Activated CD4-positive, alpha-beta T cell treated with anti-CD3 and anti-CD28 coated beads for 1 hour (primary cell): ENCODE results near the gene JPH2.

ENCODE experiments used
- DNase-seq: peaks from one replicate; pipeline ENCODE4 v3.0.0-alpha.2; 2020

The JPH2 gene

DNA sequence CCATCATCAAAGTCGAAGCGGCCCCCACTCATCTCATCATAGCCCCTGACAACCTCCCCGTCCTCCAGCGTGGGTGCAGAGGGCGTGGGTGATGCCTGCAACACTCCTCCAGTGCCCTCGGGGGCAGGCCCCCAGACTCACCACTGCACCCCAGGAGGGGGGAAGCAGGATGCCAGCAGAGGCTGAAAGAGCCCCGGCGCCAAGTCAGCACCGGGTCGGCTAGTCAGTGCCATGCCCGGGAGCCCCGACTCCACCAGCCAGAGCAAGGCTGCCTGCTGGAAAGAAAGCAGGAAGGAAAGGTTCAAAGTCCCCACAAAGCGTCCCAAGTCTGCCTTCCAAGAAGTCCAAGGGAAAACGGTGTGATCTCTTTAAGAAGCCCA is 324 bp downstream of the JPH2 start:
- no peak for DNase-seq

DNA sequence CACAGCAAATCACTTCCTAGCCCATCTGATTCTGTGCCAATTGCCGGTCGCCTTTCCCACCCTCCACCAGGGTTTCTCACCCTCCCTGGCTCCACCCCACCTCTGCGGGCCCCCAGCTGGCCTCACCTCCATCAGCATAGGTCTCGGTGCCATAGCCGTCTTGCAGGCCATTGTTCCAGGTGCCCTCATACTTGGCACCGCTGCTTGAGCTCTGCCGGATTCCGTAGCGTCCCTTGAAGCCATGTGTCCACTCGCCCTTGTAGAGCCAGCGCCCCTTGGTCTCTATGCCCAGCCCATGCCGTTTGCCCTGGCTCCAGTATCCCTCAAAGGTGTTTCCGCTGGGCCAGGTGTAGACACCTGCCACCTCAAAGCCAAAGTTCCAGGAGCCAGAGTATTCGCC is 787 bp downstream of the JPH2 start:
- DNase-seq = no peak

GRCh38 chr20:44185574-44185973 is 1.4 kb downstream of the JPH2 start:
- DNase-seq = no peak

DNA sequence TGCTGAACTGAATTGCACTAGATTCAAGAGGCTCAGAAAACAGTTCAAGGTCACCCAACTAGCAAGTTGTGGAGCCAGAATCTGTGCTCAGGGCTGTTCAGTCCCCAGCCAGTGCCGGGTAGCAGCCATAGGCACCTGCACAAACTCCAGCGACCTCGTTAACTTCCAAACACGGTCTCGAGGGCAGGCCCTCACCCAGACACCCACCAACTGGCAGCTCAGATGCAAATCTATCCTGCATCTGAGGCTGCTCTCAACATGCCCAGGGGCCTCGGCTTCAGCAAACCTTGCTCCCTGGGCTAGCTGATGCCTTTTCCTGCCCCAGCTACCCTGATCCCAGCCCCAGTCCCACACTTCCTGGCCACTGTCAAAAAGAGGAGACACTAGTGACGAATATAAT is 3.7 kb downstream of the JPH2 start:
- no peak for DNase-seq

GRCh38 chr20:44182863-44183262 is 4.1 kb downstream of the JPH2 start:
- DNase-seq = no peak

- no peak for DNase-seq
These were observed 4.7 kb downstream of the JPH2 start for GRCh38 chr20:44182135-44182765.

DNA sequence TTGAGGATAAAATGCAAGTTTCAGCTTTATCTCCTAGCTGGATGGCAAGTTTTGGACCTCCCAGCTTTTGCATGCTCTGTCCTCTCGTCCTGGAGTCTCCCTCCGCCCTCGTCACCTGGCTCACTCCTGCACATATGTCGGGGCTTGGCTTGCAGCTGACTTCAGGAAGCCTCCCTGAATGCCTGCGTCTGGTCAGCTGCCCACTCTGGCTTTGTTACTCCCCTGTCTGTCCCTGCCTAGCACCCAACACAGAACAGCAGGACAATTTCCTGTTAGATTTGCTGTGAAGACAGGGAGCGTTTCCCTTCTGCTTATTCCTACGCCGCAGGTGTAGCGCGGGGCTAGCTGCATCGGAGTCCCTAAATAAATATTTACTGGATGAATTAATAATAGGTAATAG is 5.4 kb downstream of the JPH2 start:
- no peak for DNase-seq

- no peak for DNase-seq
These were observed 6.2 kb downstream of the JPH2 start for GRCh38 chr20:44180814-44181213.

DNA sequence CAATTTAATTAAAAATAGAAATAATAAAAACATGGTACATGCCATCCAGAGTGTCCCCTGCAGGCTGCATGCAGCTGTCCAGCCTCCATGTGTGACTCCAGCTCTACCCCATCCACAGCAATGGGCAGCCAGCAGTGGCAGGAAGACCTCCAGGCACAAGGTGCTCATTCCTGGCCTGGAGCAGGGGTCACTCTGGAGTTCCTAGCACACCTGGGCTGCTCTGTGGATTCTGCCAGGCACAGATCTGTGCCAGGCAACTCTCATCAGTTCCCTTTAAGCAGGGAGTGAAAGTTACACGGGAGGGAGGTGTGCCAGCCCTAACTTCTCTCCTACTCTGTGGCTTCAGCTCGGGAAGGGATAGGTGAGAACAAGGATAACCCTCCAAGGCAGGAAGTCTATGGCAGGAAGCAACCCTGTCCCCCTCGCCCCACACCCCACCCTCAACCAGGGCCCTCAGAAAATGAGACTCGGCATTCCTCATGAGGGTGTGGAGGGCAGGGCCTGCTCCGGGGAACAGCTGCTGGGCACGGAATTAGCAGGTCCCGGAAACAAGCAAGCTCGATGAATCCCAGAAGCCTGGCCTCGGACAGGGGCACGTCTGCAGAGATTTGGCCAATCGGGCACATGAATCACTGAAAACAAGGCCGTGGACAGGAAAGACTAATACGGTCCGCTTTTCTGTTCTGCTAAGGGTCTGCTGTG is 10.0 kb downstream of the JPH2 start:
- no peak for DNase-seq

- no peak for DNase-seq
These were observed 11.8 kb downstream of the JPH2 start for GRCh38 chr20:44174996-44175765.

DNA sequence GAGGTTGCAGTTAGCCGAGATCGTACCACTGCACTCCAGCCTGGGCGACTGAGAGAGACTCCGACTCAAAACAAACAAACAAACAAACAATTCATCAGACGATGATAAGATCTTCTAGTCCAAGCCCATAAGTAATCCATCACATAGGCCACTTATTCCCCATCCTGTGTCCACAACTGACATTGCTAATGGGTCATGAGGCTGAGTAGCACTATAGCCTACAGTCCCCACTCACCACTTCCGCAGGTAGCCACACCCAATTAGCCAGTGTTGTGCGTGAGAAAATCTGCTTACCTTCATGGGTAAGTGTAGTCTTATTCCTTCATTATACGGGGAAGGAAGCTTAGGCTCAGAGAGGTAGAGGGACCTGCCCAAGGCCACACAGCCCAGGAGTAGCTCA is 13.1 kb downstream of the JPH2 start:
- DNase-seq = no peak

DNA sequence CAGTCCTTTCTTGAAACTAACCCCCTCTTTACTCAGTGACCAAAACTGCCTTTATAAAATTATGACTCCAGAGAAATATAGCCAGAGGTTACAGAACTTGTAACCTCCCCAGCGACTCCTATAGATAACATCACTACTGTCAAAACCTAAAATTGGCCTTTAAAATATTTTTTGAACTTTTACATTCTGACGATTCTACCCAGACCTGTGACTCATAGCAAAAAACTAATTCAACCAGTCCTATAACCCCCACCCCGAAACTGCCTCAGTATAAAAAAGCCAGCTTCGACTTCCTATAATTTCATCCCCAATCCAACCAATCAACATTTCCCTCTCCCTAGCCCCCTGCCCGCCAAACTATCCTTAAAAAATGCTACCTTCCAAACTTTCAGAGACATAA is 13.9 kb downstream of the JPH2 start:
- no peak for DNase-seq

GRCh38 chr20:44172572-44172950 is 14.4 kb downstream of the JPH2 start:
- DNase-seq = no peak

GRCh38 chr20:44171775-44172571 is 15.0 kb downstream of the JPH2 start:
- no peak for DNase-seq

DNA sequence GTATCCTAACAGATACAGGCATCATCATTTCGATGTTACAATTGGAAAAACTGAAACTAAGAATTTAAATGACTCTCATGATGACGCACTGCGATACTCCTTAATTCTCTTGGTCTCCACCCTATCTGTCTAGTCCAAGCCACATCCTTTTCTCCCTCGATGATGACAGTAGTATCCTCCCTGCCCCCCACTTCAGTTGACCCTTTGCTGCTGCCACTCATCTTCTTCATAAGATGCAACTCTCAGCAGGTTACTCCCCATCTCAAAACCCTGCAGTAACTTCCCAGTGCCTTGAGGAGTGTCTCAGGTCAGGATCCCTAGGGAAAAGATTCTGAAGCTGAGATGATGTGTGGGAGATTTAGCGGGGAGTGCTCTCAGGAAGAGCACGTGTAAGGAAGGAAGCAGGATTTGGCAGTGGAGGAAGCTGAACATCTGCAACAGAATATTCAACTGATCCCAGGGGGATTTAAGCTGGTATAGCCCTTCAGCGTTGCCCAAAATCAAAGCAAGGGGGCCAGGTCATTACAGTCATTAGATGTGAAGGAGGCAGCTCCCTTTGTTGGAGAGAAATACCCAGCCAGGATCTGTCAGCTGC is 16.1 kb downstream of the JPH2 start:
- no peak for DNase-seq

GRCh38 chr20:44167736-44168135 is 19.3 kb downstream of the JPH2 start:
- DNase-seq = no peak

- no peak for DNase-seq
These were observed 20.5 kb downstream of the JPH2 start for GRCh38 chr20:44166477-44166876.

DNA sequence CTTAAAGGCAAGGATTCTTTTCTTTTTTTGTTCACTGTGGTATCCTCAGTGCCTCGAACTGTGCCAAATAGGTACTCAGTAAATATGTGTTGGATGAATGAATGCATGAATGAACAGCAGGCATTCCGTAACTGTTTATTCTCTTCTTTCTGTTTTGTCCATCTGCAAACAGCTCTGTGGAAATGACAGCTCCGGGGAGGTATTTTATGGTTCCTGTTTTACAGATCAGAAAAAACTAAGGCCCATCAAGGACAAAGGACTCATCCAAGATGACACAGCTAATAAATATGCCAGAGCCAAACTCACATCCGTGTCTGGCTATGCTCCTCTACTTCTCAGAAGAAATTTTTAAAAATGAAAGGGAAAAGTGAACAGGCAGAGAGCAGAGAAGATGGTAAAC is 21.0 kb downstream of the JPH2 start:
- DNase-seq = no peak

- no peak for DNase-seq
These were observed 26.9 kb downstream of the JPH2 start for GRCh38 chr20:44160133-44160532.

GRCh38 chr20:44159711-44160110 is 27.3 kb downstream of the JPH2 start:
- no peak for DNase-seq

DNA sequence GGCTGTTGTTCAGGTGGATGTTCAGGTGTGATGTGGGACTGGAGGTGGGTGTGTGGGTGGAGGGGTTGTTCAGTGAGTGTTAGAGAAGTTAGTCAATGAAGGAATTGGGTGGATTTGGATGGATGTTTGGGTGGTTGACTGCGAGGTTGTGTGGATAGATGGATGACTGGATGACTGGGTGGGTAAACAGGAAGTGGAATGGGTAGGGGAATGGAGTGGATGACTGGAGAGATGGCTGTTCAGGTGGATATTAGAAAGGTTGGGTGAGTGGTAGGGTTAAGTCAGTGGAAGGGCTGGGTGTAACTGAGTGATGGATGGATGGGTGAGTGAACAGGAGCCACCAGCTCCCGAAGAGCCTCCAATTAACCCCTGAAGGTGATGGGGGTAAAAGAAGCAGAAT is 27.9 kb downstream of the JPH2 start:
- no peak for DNase-seq

GRCh38 chr20:44157061-44157460 is 29.9 kb downstream of the JPH2 start:
- no peak for DNase-seq

DNA sequence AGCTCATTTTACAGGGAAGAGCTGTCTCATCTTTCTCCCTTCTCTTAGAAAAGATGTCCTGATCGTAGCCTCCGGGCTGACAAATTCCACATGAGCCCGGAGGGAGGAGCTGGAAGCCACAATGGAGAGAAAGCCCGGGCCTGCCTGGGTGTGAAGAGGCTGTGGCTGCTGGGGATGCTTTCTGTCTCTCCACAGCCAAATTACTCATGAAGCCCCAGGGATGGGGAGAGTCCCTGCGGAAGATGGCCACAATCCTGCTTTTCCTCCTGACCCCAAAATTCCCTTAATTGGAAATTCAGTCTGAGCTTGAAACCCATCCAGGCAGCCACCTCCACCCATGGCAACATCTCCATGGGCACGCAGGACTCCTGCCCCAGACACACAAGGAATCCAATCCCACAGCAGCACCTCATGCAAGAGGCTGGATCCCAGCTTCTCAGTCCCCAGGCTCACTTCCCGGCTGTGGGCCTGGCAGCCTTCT is 32.4 kb downstream of the JPH2 start:
- DNase-seq = no peak
